ENCODE data around the gene UST. TPM values are rescaled to one million over a fixed set of nuclear protein-coding genes. Genes with fewer than 3 reads are reported as not detected.

Gene UST
- total and polyA plus RNA-seq, 2 of the 8 experiments (the other 6 are each of a cell fraction or from before 2014, with no cell fraction given) = 13.5 to 34.5 TPM

DNA sequence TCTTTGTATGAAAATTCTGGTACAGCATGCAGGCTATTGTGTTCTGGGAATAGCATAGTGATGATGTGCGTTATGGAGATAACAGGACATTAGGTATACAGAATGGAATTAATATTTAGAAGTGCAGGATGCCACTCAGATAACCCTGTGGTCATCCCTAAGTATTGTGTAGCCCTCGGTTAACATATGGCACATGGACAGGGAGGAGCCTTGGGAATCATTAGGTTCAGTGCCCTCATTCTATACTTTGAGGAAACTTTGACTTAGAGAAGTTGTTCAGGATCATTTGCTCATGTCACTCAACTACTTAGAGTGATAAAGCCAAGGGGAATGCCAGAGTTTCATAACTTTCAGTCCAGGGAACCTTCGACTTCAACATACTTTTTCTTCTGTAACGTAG lies 185.9 kb downstream of the UST start:
- H4K91ac ChIP-seq (replicated peaks; ENCODE audit: insufficient read length, low read length) = no peak overlapping the region
- H2BK120ac ChIP-seq (replicated peaks; ENCODE audit: low read depth, low read length) = no peak overlapping the region
- no peak overlapping the region for H2BK12ac ChIP-seq (ENCODE audit: low read depth, low read length)
- no peak overlapping the region for H4K5ac ChIP-seq (ENCODE audit: insufficient read length, low read depth, low read length)
- H3K14ac ChIP-seq (ENCODE audit: insufficient read length) = no peak overlapping the region
- no peaks in the 10 kb centered on the region for H3K4me1 ChIP-seq (replicated peaks in 1 of 4; ENCODE audit: control insufficient read depth in 3 of 4, insufficient read depth in 4 of 4, low read length in 3 of 4)
- no peak overlapping the region for H4K8ac ChIP-seq (ENCODE audit: extremely low read depth, insufficient read depth, low read length)
- no peak overlapping the region for H2BK15ac ChIP-seq (ENCODE audit: low read length)
- H2BK20ac ChIP-seq (ENCODE audit: low read length) = no peak overlapping the region
- no peak overlapping the region for H3K4me3 ChIP-seq (ENCODE audit: extremely low read depth in 1 of 4, insufficient read depth in 2 of 4, low read depth in 3 of 4, low read length in 4 of 4)
- H3K4me2 ChIP-seq (ENCODE audit: insufficient read depth in 1 of 2, low read depth in 2 of 2, low read length in 2 of 2) = no peak overlapping the region
- no peak for DNase-seq (ENCODE audit: low read depth in 1 of 2, low spot score in 2 of 2)
- no peaks in the 10 kb centered on the region; the same call in 1 of the 2 replicates for H3K79me1 ChIP-seq (ENCODE audit: low read depth, low read length)
- H3K18ac ChIP-seq (ENCODE audit: extremely low read depth, low read length) = no peak overlapping the region
- H3K23me2 ChIP-seq (ENCODE audit: low read depth, low read length) = no peaks in the 10 kb centered on the region
- no peak overlapping the region for H3K56ac ChIP-seq (replicated peaks; ENCODE audit: insufficient read length, low read depth, low read length)
- H3K27me3 ChIP-seq (replicated peaks in 1 of 4; ENCODE audit: control insufficient read depth in 3 of 4, extremely low read depth in 1 of 4, insufficient read depth in 3 of 4, low read length in 3 of 4) = no peaks in the 10 kb centered on the region
- H3K4ac ChIP-seq (replicated peaks; ENCODE audit: insufficient read length, low read depth, low read length) = no peak overlapping the region
- H2AK5ac ChIP-seq (ENCODE audit: low read depth, low read length) = no peak overlapping the region
- peaks cover 0 to 26% of the 10 kb centered on the region in 2 experiments; a peak in 2 of 4 replicates for H3K79me2 ChIP-seq (ENCODE audit: control insufficient read depth in 1 of 2, insufficient read depth in 2 of 2, low read length in 2 of 2)
- WGBS, 2 experiments (ENCODE audit: extremely low coverage in 1 of 2, insufficient coverage in 1 of 2, insufficient read length in 1 of 2, insufficient replicate concordance in 2 of 2, low coverage in 1 of 2, low lambda C conversion rate in 2 of 2, missing lambda C conversion rate in 1 of 2) = 96% methylated on average over 4 of the region's 4 CpGs; no CpG with 5 or more reads in 1 of the 2 experiments
- no peaks in the 10 kb centered on the region for H3K9me3 ChIP-seq (ENCODE audit: insufficient read depth in 2 of 2, low read depth in 1 of 2, low read length in 1 of 2)
- H3K27ac ChIP-seq (ENCODE audit: low read depth, low read length) = no peak overlapping the region
- ChIA-PET CTCF (ENCODE audit: partially characterized antibody) (no interaction called here), POLR2A (ENCODE audit: partially characterized antibody) (no interaction called here)
- H3K36me3 ChIP-seq (ENCODE audit: control insufficient read depth in 2 of 4, insufficient read depth in 4 of 4, low read length in 3 of 4) = no peaks in the 10 kb centered on the region
- H2AFZ ChIP-seq (ENCODE audit: low read length) = no peak overlapping the region
- peaks cover 0 to 2% of the 10 kb centered on the region in 2 experiments for H4K20me1 ChIP-seq (replicated peaks in 1 of 2; ENCODE audit: control insufficient read depth in 1 of 2, insufficient read depth in 2 of 2, low read length in 2 of 2)
- no peak overlapping the region for H3K9ac ChIP-seq (replicated peaks in 1 of 4; ENCODE audit: extremely low read depth in 1 of 4, low read depth in 3 of 4, low read length in 3 of 4)
- no peak for FAIRE-seq
- H3K23ac ChIP-seq (ENCODE audit: insufficient read length) = no peak overlapping the region
- no peak overlapping the region for H2BK5ac ChIP-seq (ENCODE audit: low read depth, low read length)
- TF ChIP-seq FOSL1 (IDR thresholded peaks at IDR 0.05; ENCODE audit: insufficient read depth, low read depth, low read length) (no peak), TAF1 (IDR thresholded peaks at IDR 0.05; ENCODE audit: low read depth, low read length) (no peak), KDM1A (IDR thresholded peaks at IDR 0.05; ENCODE audit: borderline replicate concordance, low read length) (no peak), EP300 (IDR thresholded peaks at IDR 0.05; ENCODE audit: borderline replicate concordance in 1 of 2, low read depth in 2 of 2, low read length in 2 of 2) (no peak), HDAC6 (IDR thresholded peaks at IDR 0.05; ENCODE audit: low read depth, low read length) (no peak)
- TF ChIP-seq, protein P1, sequence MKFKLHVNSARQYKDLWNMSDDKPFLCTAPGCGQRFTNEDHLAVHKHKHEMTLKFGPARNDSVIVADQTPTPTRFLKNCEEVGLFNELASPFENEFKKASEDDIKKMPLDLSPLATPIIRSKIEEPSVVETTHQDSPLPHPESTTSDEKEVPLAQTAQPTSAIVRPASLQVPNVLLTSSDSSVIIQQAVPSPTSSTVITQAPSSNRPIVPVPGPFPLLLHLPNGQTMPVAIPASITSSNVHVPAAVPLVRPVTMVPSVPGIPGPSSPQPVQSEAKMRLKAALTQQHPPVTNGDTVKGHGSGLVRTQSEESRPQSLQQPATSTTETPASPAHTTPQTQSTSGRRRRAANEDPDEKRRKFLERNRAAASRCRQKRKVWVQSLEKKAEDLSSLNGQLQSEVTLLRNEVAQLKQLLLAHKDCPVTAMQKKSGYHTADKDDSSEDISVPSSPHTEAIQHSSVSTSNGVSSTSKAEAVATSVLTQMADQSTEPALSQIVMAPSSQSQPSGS (IDR thresholded peaks at IDR 0.05; ENCODE audit: low read length) = no peak

Measured in H1 (cell line).